ENCODE data around the gene RASA2.

The RASA2 gene

DNA sequence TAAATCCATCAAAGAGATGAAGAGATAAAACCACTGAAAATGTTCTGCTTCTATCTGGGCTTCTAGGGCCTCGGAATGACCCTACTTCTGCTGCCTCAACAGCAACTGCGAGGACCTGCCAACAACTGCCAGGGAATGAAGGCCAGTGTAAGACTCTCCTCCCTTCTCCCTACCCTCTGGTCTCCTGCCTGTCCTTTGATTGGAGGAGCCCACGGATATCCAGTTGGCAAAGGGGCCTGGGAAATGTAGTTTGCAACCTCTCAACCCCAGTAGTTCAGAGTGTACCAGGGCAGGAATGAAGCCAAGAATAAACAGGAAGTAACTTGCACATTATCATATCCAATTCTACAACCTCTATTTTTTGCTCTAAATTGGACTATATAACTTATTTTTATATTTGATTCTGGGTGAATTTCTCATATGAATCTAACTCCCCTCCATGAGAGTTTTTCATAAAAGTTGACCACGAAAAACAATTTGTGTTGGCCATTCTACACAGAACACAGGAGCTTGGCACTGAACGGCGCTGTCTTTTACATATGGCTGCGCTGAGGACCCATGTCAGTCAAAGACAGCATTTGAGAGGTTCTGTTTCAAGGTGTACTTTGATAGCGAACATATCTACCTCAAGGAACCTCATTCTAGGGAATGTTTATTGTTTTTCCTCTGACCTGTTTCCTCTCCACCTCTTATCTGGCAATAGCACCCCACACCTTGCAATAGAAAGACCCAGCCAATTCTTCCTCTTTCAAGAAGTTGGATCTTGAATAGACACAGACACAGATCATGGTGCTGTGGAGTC is 160.1 kb downstream of the RASA2 start:
- peak; percentile 60 for DNase-seq (ENCODE audit: low spot score)

DNA sequence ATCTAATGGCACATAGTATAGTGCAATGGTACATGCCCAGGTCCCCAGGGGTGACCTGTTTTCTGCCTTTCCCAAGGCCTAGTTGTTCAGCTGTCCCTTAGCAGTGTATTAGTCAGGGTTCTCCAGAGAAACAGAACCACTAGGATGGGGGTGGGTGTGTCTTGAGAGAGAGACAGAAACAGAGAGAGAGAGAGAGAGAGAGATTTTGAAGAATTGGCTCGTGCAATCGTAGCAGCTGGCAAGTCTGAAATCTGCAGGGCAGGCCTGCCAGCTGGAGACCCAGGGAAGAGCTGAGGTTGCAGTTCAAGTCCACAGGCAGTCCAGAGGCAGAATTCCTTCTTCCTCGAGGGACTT is 160.7 kb downstream of the RASA2 start:
- no peak for DNase-seq (ENCODE audit: low spot score)

DNA sequence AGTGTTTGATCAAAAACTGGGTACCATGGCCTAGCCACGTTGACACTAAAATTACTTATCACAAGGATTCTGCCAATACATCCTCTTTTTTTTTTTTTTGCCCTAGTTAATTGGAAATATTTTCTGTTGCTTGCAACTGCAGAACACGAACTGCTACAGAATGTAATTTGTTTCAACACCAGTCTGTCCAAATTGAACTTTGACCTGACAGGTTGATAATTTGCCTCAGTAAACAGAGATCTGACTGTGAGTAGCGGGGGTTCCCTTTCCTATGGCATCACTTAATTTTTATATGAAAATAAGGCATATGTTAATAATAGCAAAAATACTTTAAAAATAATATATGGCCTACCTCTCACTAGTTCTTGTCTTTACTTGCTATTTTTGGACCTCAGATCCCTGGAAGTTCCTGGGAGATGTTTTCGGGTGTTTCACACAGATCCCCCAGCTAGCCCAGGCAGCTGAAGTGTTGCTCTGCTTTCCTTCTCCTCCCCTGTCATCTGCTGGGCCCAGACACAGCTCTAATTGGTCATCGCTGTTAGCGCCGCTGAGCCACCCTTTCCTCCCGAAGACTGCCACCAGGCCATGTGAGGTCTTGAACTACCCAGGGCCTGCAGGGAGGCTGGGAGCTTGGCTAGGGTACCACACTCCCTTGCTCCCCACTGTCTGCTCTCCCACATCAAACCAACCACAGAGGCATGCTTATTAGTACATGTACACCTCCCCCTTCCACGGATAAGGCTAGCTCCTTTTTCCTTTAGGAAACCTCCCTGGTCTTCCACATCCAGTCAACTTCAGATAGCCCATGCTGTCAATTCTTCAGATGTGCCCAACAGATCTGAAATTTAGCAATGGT is 161.5 kb downstream of the RASA2 start:
- no peak for DNase-seq (ENCODE audit: low spot score)

DNA sequence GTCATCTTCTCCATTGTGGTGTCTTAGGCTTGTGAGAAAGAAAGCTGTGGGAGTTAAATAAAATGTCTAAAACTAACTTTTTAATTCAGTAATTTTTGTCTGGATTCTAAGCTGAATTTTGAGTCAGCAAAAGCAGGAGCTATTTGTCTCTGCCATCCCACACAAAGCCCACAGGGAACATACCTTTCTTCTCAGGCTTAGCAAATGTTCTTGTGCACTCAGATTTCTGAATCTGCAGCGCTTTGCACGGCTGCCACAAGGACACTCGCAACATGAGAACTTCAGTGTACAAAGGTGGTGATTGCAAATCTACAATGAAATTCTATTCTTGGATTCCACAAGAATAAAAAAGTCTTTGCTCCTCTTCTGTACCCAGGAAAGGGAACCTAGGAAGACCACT is 163.0 kb downstream of the RASA2 start:
- no peak for DNase-seq (ENCODE audit: low spot score)

DNA sequence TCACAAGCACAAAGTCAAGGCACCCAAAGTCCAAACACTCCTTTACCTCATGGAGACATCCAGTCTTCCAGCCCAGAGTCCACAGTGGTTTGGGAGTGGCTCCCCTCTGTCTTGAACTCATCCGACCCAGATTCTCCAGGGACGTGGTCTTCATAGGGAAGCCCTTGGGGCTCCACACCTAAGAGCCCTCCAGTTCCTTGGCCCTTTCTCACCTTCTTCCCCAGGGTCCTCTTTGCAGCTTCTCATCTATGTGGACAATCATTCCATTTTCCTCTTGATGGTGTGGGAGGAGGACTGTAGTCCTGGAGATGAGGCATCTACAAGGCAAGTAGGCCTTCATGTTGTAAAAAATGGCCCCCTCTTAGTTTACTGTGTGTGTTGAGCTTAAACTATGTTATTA is 164.0 kb downstream of the RASA2 start:
- no peak for DNase-seq (ENCODE audit: low spot score)

DNA sequence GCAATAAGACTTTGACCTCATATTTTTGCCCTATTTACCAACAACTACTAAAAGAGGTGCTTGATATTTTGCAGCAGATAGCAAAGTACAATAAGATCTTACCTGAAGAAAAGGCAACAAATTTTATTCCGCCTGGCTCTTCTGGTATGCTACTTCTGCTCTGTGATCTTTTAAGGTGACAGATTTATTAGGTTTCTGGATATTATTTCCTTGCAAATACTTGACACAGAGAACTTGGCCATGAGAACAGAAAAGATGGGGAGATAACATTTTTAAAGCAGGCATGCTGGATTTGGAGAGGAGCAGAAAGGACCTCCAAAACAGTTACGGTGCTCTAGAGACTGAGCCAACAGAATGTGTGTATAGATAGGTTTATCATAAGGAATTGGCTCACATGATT is 164.6 kb downstream of the RASA2 start:
- DNase-seq (ENCODE audit: low spot score) = no peak

DNA sequence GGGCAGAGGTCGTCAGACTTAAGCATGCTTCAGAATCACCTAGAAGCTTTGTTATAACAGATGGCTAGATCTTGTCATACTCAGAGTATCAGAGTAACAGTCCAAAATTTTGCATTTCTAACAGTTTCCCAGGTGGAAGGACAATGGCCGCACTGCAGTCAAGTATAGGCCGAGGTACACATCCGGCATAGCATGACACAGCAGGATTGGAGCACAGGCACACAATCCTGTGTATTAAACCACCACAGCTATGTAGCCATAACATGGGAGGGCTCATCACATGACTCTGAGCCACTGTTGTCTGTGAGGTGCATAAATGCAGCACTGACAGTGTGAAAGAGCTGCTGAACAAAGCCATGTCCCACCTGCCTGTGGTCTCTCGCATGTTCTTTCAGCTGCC is 165.5 kb downstream of the RASA2 start:
- DNase-seq (ENCODE audit: low spot score) = no peak

DNA sequence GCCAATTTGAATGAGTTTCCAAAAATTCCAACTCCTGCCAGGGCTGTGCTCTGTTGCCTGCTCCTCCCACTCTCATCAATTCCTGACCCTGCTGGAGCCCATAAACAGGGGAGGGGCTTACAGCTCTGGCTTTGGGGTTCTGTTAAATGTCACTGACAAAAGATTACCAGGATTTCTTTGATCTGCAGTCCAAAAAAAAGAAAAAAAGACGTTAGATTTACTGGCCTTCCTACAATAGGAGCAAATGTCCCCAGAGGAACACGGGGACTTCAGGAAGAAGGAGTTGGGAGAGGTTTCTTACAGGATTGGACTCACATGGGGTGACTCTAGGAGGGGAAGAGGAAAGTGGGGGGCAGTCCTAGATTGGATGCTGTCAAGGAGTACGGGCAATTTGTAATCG is 167.0 kb downstream of the RASA2 start:
- no peak for DNase-seq (ENCODE audit: low spot score)

DNA sequence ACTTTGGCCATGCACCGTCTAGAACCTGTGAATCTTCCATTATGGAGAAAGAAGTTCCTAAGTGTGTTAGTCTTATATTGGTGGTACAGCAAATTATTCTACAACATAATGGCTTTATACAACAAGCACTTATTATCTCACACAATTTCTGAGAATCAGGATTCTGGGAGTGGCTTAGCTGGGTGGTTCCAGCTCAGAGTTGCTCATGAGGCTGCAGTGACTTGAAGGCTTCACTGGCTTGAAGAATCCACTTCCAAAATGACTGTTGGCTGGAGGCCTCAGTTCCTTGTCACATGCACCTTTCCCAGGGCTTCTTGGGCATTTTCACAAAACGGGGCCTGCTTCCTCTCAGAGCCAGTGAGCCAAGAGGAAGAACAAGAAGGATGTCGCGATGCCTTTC is 169.0 kb downstream of the RASA2 start:
- DNase-seq (ENCODE audit: low spot score) = no peak

- DNase-seq (ENCODE audit: low spot score) = peak; percentile 39
Observed at GRCh38 chr3:141656771-141657170, 169.9 kb downstream of the RASA2 start.

DNA sequence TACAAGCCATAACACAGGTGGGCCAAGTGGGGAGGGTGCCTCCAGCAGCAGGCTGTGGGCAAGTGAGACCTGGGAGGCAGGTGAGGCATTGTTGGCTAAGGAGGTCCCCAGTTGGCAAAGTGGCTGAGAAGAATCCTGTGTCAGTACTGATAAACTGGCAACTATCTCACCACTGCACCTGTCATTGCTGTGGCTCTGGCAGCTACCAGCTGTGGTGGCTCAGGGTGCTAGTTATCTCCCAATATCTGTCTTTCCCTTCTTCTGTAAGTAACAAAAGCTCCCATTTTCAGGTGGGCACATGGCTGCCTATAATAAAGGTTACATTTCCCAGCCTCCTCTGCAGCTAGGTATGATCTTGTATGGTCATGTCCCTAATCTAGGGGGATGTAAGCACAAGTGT is 170.7 kb downstream of the RASA2 start:
- no peak for DNase-seq (ENCODE audit: low spot score)

DNA sequence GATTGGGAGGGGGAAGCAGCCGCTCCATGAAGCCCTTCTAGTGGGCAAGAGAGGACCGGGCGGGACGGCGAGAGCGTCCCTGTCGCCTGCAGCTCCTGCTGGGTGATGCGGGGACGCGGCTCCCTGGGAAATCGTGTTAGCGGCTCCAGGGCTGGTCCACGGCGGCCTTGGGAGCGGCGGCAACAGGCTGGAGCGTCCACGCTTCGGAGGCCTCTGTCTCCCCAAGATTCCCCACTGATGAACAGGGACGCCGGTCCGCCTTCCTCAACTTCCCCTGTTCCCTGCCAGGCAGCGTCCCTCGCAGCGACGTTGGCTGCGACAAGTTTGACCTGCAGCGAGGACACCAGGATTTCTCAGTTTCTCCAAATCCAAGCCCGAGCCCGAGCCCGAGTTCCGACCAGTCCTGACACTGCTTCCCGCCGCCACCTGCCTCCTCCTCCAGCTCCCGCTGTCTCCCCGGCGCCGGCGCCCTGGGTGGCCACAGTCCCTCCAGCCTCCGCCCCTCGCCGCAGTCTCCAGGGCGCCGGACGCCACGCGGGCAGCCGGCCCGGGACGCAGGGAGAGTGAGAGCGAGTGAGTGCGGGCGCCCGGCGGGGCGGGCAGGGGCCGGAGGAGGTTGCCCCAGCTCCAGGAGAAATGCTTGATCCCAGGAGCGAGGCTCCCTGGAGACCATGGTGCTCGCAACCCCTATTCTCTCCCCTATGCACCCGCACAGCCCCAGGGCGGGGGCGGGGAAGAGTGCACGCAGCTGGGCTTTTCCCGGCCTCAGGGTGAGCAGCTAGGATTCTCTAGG is 173.2 kb downstream of the RASA2 start:
- DNase-seq (ENCODE audit: low spot score) = peak; percentile 64

GRCh38 chr3:141660614-141660947 is 173.8 kb downstream of the RASA2 start:
- DNase-seq (ENCODE audit: low spot score) = no peak

GRCh38 chr3:141661229-141662196 is 174.7 kb downstream of the RASA2 start:
- no peak for DNase-seq (ENCODE audit: low spot score)

DNA sequence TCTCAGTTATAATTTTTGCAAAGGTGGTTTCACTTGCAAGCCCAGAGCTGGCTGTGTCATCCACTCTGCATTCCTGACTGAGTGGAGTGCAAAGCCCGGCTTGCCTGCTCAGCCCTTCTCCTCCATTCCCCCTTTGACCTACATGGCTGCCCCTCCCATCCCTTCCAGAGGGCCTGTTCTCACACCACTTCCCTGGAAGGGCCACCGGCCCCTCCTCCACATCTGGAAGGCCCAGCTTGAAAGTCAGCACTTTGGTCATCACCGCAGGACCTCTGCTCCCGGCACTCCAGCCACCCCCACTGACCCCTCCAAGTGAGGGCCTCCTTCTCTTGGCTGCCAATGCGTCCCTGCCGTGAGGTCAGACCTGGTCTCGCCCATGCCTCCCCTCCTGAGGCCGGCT is 177.2 kb downstream of the RASA2 start:
- peak; percentile 46 for DNase-seq (ENCODE audit: low spot score)
